NCI-H146 treated with DMSO at 0.1 percent for 48 hours (cell line): Measurements from ENCODE around the gene GRIN2C.

ENCODE experiments used
- DNase-seq: peaks from one replicate; lab custom pipeline; 2025; ENCODE audit not compliant: unreplicated experiment; lab: John Stamatoyannopoulos, UW

Gene GRIN2C

DNA sequence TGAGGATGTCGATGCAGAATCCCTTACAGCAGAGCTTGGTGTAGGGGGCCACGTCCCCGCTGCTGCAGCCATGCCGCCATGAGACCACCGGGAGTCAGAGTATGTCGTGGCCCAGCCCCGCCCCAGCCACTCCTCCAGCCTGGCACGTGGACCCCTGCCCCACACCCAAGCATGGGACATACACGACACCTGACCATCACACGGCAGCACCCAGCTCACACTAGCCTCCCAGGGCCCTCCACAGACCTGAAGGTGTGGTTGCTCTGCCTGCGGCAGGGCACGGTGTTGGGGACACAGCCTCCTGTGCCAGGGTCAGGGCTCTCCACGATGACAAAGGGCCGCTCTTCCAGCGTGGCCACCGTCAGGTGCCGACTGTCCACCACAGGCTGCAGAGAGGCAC lies 9.4 kb downstream of the GRIN2C start:
- DNase-seq = no peak

DNA sequence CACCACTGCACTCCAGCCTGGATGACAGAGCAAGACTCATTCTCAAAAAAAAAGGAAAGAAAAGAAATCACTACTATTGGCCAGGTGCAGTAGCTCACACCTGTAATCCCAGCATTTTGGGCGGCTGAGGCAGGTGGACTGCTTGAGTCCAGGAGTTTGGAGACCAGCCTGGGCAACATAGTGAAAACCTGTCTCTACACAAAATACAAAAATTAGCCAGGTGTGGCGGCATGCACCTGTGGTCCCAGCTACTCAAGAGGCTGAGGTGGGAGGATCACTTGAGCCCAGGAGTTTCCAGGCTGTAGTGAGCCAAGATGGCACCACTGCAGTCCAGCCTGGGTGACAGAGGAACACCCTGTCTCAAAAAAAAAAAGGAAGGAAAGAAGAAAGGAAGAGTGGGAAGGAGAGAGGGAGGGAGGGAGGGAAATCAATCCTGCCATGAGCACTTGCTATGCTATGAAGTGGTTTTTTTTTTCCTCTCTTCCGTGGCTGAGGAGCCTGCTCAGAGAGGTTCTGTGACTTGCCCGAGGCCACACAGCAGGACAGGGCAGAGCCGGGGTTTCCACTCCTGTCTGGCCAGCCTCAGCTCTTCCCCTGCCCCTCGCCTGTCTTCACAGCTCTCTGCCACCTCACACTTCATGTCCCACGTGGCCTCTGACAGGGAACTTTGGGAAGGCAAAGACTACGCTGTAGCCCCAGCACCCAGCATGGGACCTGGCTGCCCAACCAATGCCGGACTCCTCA lies 10.9 kb downstream of the GRIN2C start:
- no peak for DNase-seq

DNA sequence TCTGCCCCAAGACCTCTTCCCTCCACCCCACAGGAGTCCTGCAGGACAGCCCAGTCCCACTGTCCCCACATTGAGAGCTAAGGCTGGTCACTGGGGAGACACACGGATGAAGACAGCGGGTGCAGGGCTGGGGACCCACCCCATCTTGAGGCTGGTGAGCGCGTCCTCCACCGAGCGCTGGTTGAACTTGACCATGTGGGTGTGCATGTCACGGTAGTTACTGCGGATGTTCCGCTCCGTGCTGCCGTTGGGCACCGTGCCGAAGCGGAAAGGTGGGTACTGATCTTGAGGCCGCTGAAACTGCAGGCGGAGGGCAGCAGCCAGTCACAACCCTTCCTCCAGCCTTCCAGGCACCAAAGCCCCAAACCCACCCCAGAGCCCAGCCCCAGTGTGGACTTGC lies 13.1 kb downstream of the GRIN2C start:
- DNase-seq = no peak

DNA sequence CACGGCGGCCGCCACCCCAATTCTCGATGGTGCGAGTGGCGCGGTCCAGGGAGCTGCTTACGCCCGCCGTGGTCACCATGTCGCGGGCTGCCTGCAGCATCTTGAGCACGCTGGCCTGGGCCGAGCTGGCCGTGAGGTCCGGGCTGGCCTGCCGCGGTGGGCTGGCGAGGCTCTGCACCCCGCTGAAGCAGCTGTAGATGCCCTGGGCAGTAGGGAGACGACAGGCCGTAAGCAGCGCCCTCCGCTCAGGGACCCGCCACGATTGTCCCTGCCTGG lies 16.4 kb downstream of the GRIN2C start:
- no peak for DNase-seq

DNA sequence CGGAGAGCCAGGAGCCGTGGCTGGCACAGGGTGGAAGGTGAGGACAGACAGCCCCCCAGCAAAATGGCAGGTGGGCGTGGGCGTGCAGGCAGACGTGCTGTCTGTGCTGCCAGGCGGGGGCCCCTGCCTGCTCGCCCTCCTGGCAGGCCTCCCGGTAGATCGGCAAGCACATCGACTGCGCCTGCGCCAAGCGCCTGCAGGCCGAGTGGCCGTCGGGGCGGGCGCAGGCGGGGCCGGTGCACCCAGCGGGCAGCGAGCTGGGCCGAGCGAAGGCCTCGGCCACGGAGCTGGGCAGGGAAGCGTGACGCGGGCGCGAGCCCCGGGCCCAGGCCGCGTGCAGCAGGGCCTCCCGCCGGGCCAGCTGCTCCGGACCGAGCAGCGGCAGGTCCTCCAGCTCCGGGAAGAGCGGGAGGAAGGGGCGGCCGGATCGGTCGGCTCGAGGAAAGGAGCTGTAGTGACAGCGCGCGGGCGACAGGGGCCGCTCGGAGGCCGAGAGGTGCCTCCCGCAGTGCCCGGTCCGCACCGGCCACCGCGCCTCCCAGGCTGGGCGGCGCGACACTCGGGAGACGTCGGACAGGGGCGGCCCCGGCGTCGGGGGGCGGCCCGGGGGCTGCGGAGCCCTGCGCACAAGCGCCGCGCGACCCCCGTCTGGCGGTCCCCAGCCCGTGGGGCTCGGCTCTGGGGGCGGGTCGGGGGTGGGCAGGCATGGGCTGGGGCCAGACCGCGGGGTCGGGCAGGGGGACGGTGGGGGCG lies 16.9 kb downstream of the GRIN2C start:
- peak; percentile 17 for DNase-seq

DNA sequence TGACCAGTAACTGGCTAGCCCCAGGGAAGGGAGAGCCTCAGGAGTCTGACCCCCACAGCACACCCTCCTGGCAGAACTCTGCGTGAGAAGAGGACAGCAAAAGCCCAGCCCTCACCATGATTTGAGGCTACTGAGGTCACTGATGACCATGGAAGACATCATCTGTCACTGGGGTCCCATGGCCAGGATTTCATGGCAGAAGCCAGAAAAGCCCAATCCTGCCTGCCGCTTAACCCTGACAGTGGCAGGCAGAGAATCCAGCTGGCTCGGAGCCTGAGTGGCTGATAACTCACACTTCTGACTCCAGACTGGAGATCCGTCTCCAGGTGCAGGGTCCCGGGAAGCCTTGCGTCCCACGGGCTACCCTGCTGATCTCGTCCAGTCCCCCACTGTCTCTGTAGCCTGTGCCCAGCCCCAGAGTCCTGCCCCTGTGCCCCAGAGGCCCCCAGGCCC lies 17.5 kb downstream of the GRIN2C start:
- no peak for DNase-seq

DNA sequence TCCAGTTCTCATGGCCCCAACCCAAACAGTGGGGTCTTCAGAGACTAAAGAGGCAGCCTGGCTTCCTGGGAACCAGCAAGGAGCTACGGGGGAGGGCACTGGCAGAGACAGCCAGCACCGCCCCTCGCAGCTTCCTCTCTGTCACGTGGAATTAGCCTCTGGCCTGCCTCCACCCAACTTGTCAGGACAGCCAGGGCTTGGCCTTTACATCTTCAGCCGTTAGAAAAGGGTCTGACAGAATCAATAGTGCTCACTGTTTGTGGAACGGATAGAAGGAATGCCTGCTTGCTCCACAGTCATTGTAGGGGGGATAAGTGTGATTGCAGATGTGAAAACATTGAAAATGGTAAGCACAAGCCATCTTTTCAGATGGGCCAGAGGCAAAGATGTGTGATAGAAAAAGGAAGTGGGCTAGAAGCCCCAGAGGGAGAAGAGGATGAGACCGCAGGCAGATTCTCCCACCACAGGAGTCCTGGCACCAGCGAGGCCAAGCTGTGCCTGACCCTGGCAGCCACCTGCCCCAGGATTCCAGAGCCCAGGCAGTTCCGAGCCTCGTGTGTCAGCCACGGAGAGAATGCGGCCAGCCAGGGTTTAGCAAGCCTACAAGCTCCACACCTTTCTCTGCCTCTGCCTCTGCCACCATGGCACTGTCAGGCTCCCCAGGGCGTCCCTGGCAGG lies 18.6 kb downstream of the GRIN2C start:
- DNase-seq = no peak

DNA sequence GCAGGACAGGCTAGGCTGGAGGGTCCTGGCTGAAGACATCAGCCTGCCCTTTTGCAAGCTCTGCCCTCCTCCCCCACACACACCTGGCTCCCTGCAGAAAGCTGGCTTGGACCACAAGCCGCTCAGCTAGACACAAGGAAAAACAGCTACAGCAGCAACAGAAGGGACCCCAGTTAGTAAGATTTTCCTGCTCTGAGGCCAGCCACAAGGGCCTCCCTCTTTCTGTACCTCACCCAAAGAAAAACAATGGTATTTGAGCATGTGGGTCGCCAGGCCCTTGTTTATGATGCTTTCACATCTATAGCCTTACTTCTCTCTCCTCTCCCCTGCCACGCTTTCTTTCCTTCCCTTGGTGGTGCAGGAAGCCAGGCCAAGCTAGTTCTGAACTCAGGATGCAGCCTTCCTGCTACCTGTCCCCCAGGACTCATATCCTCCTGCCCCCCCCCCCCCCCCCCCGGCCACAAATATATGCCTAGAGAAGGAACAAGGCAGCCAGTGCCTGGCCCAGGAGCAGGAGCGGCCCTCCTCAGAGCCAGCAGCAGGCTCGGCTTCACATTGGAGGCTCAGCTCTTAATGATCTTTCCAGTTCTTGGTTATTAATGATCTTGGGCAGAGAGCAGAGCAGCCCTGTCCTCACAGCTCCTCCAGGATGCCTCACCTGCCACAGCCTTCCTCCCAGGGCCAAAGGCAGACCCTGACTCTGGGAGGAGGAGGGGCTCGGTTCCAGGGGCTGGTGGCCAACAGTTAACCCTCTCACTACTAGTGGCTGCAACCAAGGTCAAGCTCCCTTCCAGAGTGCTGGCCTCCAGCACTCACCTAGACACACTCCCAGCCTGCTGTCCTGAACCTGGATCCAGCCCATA lies 19.5 kb downstream of the GRIN2C start:
- DNase-seq = no peak

DNA sequence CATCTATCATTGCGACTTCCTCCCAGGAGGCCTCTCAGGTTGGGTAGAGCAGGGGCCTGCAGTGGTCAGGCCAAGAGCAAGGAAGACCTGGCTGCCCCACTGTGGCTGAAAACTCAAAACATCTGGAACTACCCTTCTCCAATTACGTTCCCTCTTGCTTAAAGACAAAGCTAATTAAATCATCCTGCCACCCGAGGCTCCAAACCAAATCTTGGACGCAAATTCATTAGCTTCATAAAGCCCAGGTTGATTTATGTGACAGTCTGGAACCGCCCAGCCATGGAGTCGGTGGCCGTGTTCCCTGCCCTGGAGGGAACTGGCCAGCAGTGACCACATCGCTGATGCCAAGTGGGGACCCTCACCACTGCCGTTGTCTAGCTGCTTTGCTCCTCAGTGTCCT lies 21.4 kb downstream of the GRIN2C start:
- DNase-seq = no peak

DNA sequence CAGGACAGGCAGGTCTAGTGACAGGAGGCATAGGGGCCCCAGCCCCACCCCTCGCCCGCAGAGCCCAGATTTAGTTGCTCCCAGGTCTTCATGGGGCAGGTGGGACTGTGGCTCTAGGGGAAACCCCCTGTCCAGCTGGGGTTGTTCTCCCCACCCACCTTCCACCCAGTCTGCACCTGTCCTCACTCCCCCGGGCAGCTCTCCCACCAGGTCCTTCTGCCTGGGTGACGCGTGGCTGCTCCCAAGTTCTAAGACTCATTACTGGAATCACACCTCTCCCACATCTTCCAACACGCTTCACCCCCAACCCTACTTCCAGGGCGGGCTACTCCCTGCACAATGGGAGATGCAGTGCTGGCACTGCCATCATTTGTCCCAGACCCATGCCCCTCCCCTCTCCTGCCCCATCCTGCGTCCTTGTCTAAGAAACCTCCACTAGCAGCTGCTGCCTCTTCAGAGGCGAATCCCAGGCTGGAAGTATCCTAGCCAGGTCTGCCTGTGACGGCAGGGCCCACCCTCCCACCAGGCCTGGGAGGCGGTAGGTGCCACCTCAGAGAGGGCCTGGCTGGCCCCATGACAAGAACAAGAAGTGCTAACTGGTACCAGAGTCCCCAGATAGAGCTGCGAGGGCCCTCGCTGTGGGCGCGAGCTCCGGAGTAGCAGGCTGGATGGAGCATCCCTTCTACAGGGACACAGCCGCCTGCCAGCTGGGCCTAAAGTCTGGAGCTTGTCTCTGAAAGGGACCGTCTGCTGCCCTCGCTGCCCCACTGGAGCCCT lies 22.8 kb downstream of the GRIN2C start:
- DNase-seq = no peak

DNA sequence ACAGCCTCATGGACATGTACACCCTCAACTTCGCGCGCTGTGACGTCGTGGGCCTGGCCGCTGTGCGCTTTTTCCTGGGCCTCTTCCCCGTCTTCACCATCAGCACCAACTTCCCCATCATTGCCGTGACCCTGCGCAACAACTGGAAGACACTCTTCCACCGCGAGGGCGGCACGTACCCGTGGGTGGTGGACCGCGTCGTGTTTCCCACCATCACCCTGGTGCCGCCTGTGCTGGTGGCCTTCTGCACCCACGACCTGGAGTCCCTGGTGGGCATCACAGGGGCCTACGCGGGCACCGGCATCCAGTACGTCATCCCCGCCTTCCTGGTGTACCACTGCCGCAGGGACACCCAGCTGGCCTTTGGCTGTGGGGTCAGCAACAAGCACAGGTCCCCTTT lies 23.5 kb downstream of the GRIN2C start:
- DNase-seq = no peak

DNA sequence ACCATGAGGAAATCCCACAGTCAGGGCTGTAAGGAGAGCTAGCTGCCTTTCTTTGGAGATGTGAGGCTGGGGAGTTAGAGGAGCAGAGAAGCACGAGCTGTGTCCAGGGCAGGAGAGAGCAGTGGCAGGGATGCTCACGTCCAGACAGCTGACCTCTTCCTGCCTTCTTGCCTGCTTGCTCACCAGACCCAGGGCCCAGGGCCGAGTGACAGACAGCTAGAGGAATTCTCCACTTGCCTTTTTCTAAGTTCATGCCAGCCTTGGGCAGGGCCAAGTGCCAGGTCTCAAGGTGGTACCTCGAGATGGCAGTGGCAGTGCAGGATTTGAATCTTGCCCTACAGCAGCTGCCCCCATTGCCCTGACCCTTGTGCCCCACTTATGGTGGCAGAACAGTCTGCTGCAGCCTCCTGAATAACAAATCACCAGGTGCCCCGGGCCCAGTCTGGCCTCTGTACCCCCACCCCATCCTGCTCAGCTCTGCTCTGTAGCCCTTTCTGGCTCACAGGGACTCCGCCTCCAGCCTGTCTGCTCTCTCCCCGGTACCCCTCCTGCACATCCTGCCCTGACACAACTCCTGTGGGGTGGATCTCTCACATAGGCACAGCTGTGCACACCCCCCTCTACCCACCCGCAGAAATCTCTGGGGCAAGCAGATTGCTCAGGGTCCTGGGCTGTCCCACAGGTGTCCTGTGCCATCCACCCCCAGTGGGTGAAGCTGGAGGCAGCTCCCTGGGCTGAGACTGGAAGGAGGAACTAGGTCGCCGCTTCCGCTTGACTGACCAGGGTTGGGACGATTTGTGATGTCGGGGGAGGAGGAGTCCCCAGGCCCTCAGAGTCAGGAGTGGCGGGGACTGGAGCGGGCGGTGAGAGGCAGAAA lies 25.9 kb downstream of the GRIN2C start:
- DNase-seq = no peak

DNA sequence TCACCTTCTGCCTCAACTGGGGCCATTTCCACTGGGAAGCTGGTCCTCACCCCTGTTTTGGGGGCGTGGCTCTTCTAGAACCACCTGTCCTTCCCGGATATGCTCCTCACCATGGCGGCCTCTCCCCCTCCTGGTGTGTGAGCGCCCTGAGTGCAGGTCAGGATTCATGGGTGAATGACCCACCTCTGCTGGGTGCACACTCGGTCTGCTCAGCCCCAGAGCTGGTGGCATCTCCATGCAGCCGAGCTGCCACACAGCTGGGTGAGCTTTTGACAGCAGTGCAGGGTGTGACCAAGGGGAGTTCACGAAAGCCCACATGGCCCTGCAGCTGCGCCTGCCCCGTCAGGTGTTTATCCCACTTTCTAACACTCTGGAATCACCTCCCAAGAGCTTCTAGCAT lies 27.3 kb downstream of the GRIN2C start:
- no peak for DNase-seq

DNA sequence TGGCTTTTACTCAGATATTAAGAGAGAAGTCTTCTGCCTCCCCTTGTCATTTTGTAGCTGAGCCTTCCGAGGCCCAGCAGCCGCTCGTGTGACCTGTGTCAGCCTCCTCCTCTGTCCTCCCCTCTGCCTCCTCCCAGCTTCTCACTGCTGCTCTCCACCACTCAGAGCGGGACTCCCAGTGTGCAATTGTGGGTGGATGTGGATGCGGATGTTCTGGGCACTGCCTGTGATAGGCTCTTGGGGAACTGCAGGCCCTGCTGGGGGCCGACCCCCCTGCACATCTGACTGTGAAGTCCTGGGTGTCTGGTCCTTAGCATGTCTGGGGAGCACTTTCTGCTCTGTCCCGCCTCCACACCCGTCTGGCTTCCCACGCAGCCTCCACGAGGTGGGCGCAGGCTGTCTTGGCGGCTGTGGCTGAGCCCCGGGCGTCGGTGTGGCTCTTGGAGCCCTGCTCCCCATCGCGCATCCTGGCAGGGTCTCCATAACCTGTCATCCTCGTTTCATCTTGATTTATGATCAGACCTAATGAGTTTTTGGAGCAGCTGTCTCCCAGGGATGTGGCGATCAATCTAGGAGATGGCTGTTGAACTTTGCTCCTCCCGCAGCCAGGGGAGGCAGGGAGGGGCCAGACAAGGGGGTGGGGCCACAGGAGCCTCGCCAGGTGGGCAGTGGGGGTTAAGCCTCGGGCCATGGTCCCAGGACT lies 28.1 kb downstream of the GRIN2C start:
- no peak for DNase-seq

DNA sequence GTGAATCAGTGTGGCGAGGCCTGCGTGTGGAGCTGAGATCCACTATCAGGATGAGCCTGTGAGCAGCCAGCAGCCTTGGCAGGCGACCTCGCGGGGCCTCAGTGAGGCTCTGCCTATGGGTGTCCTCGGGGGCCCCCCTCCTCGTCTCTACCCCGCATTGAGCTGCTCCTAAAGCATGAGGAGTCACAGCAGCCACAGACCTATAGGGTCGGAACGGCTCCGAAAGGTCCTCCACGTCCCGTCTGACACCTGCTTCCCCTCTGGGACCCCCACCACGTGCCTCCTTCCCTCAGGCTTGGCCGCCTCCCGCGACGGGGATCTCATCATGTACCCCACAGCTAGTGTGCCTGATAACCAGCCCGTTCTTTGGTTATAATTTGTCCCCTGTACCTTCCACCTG lies 28.8 kb downstream of the GRIN2C start:
- DNase-seq = no peak

DNA sequence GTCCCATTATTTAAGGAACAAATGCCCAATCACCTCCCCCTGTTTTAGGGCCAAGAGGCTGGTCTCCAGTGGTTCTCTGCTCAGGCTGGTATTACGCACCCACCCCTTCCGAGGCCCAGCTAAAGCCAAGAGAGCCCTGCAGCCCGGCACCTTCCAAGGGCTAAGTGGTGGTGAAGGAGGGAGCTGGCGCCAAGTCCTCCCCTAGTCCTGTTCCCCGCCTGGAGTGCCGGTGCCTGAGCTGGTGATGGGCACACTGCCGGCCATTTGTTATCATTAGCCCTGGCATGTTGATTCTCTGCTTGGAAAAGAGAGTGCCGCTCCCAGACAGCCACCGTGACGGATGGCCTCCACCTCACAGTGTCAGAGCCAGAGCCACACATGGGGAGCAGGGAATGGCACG lies 31.9 kb downstream of the GRIN2C start:
- DNase-seq = no peak

DNA sequence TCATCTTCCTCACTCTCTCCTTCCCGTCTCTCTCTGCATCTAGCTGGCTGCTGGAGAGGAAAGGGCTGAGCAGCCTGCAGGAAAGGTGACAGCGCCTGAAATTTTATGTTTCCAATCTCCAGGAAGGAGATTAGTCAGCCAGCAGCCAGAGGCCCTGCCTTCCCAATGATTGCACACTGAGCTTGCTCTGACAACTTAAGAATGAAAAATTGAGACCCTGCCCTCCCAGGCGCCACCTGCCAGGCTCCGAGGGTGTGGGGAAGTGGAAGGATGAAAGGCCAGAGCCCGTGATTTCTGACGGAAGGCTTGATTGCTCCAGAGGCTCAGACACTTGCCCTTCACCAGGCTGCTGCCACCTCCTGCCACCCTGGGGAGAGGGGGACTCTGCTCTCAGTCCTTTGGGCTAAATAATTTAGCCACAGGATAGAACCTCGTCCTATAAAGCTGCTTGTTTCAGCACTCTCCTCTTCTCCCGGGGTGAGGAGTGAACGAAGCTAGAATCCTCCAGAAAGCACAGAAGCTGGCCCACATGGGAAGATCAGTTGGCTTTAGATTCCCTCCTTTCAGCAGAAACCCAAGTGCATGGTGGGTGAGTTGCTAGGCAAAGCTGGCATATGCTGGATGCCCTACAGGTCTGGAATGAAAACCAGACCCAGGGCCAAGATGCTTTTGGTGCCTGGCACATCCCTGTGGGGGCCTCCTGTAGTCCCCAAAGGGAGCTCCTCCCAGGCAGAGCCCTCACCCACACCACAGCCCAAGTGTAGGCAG lies 33.5 kb downstream of the GRIN2C start:
- no peak for DNase-seq

DNA sequence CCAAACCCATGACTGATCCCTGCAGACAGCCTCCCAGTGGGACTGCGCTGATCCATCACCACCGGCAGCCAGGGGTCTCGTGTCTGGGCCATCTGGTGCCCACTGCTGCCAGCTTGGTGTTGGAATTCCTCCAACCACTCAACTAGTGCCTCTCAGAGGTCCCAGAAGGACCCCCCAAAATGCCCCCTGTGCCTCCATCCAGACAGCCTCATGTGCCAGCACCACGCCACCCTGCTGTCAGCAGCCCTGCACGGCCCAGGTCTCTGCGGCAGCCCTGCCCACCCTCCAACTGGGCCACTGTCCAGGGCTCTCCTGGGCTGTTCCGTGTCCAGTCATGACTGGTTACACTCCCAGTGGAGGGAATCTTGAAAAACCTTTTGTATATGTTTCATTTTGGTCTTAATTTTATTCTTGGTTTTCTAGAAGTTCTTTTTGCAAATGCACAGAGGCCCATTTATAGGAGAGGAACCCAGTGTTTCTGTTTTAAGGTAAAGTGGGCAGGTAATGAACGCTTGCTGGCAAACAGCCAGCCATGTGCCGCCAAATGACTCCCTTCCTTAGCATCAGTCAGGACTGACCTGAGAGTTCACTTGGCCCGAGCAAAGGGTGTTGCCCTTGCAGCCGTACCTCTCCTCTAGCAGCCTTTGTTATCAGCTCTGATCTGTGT lies 34.6 kb downstream of the GRIN2C start:
- DNase-seq = no peak
